ENCODE measurements around the gene MIGA2. TPM values are rescaled to one million over a fixed set of nuclear protein-coding genes. Genes with fewer than 3 reads are reported as not detected.

Gene MIGA2
- total RNA-seq, 2 experiments from 2014 or later: 27.7 to 37.7 TPM

- intact Hi-C loops (cut with micrococcal nuclease; ENCODE audit: unreplicated experiment): no loop called here
- peak overlapping the region; percentile 87 for H3K4me2 ChIP-seq (ENCODE audit: low read length)
- H3K4me1 ChIP-seq (ENCODE audit: insufficient read depth, low read length, poor library complexity, severe bottlenecking): peaks cover 30% of the 10 kb centered on the region
- H2AFZ ChIP-seq (ENCODE audit: low read length): no peak overlapping the region
- no peaks in the 10 kb centered on the region for H3K36me3 ChIP-seq (ENCODE audit: insufficient read depth, low read length)
- CTCF ChIA-PET (ENCODE audit: unreplicated experiment): no interaction called here
- TF ChIP-seq, protein P1, sequence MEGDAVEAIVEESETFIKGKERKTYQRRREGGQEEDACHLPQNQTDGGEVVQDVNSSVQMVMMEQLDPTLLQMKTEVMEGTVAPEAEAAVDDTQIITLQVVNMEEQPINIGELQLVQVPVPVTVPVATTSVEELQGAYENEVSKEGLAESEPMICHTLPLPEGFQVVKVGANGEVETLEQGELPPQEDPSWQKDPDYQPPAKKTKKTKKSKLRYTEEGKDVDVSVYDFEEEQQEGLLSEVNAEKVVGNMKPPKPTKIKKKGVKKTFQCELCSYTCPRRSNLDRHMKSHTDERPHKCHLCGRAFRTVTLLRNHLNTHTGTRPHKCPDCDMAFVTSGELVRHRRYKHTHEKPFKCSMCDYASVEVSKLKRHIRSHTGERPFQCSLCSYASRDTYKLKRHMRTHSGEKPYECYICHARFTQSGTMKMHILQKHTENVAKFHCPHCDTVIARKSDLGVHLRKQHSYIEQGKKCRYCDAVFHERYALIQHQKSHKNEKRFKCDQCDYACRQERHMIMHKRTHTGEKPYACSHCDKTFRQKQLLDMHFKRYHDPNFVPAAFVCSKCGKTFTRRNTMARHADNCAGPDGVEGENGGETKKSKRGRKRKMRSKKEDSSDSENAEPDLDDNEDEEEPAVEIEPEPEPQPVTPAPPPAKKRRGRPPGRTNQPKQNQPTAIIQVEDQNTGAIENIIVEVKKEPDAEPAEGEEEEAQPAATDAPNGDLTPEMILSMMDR (conservative IDR thresholded peaks at IDR 0.05; ENCODE audit: low read length): no peak
- no peak for TF ChIP-seq EZH2phosphoT487 (IDR thresholded peaks at IDR 0.05; ENCODE audit: borderline replicate concordance, low read depth, low read length)
- no TSS peak for BruUV-seq (replicated peaks)
- peaks cover 8% of the 10 kb centered on the region; the same call in 1 of the 2 replicates for H3K79me2 ChIP-seq (ENCODE audit: insufficient read depth, low read depth, low read length)
- no peaks in the 10 kb centered on the region for H4K20me1 ChIP-seq (ENCODE audit: insufficient read depth, low read length)
- H3K4me3 ChIP-seq (ENCODE audit: low read depth, low read length, poor library complexity, severe bottlenecking): peak overlapping the region; percentile 74
- peak; percentile 51 for DNase-seq (ENCODE audit: low spot score)
- no peaks in the 10 kb centered on the region for H3K9me2 ChIP-seq (ENCODE audit: insufficient read depth, low read length)
- POLR2A ChIA-PET: interaction anchor here (0.6 to 1.0 kb wide), 2 partner anchors 10 to 104 kb away, joined by 3 to 7 read pairs; partner anchors contain the start of gene MIGA2
- no peak overlapping the region for H3K27ac ChIP-seq (ENCODE audit: low read depth, low read length, poor library complexity, severe bottlenecking)
- H3K9me3 ChIP-seq (ENCODE audit: low read length): no peaks in the 10 kb centered on the region
Measured at GRCh38 chr9:129026442-129027223, 9.8 kb upstream of the MIGA2 start.

DNA sequence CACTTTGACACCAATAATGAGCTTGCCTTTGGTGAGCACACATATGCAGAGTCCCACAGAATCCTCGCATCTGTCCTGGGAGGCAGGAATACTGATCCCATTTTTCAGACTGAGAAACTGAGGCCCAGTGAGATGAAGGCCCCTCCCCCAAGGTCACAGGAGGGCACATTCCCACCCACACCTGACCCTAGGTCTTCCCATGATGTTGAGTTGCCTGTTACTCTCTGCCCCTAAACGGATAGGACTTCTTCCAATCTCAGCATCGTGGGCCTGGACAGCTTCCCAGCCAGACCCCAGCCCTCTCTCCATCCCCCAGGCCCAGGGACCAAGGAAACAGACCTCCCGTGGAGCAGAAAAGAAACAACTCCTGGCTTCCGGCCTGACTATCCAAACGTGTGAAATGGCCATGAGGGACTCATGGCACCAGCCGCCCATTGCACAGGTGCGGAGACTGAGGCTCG, 9.2 kb upstream of the MIGA2 start:
- TF ChIP-seq EZH2phosphoT487 (IDR thresholded peaks at IDR 0.05; ENCODE audit: borderline replicate concordance, low read depth, low read length): no peak
- TF ChIP-seq, protein P1 (conservative IDR thresholded peaks at IDR 0.05; ENCODE audit: low read length): no peak
- intact Hi-C loops (cut with micrococcal nuclease; ENCODE audit: unreplicated experiment): no loop called here
- peaks cover 25% of the 10 kb centered on the region for H3K4me1 ChIP-seq (ENCODE audit: insufficient read depth, low read length, poor library complexity, severe bottlenecking)
- POLR2A ChIA-PET: interaction anchor here (1.0 kb wide), 1 partner anchor 9 kb away, joined by 3 read pairs; the partner anchor contains the start of gene MIGA2
- no peaks in the 10 kb centered on the region for H3K9me2 ChIP-seq (ENCODE audit: insufficient read depth, low read length)
- peak overlapping the region; percentile 8; the same call in 1 of the 2 replicates for H2AFZ ChIP-seq (ENCODE audit: low read length)
- peaks cover 8% of the 10 kb centered on the region; the same call in 1 of the 2 replicates for H3K79me2 ChIP-seq (ENCODE audit: insufficient read depth, low read depth, low read length)
- H4K20me1 ChIP-seq (ENCODE audit: insufficient read depth, low read length): no peaks in the 10 kb centered on the region
- no TSS peak for BruUV-seq (replicated peaks)
- peak overlapping the region; percentile 87 for H3K4me2 ChIP-seq (ENCODE audit: low read length)
- CTCF ChIA-PET (ENCODE audit: unreplicated experiment): no interaction called here
- H3K4me3 ChIP-seq (ENCODE audit: low read depth, low read length, poor library complexity, severe bottlenecking): peak overlapping the region; percentile 74
- DNase-seq (ENCODE audit: low spot score): peak; percentile 37
- H3K9me3 ChIP-seq (ENCODE audit: low read length): no peaks in the 10 kb centered on the region
- no peaks in the 10 kb centered on the region for H3K36me3 ChIP-seq (ENCODE audit: insufficient read depth, low read length)
- peak overlapping the region; percentile 10 for H3K27ac ChIP-seq (ENCODE audit: low read depth, low read length, poor library complexity, severe bottlenecking)

Data from OCI-LY7 (cell line).